ENCODE measurements around the gene PMPCB.

Gene PMPCB

DNA sequence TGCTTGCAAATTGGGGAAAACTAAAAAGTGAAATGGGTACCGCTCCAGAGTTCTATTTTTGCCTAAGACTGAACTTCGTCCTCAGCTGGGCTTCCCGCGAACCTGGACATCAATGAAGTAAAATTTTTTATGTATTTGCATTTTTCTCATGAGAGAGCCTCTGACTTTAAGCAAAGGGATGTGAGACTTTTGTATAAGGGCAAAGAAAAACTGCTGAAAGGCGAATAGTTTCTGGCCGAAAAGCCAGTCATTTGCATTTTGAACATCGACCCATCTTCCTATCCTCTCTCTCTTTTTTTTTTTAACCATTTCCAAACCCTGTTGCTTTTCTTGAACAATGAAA is 573 bp downstream of the PMPCB start:
- Histone ChIP-seq H3K4me1 (ENCODE audit: low read length) (peaks cover 24% of the 10 kb centered on the region), H3K9me3 (ENCODE audit: insufficient read depth, low read length) (no peaks in the 10 kb centered on the region), H3K27ac (ENCODE audit: low read length) (peak overlapping the region; percentile 90), H3K4me3 (ENCODE audit: low read length) (peak overlapping the region; percentile 97), H2AFZ (ENCODE audit: low read depth, low read length) (0 out of 2 replicates have a peak overlapping the region, but pooled peaks have one; percentile 64), H3K79me2 (ENCODE audit: low read length) (peaks cover 44% of the 10 kb centered on the region), H3K27me3 (ENCODE audit: low read depth, low read length) (no peaks in the 10 kb centered on the region), H3K36me3 (replicated peaks; ENCODE audit: low read depth, low read length) (peaks cover 28% of the 10 kb centered on the region), H4K20me1 (ENCODE audit: insufficient read depth, low read length) (peaks cover 8% of the 10 kb centered on the region; the same call in 1 of the 2 replicates), H3K9ac (ENCODE audit: low read length) (peak overlapping the region; percentile 90), H3K4me2 (ENCODE audit: low read length) (peak overlapping the region; percentile 98)
- TF ChIP-seq, protein P1, sequence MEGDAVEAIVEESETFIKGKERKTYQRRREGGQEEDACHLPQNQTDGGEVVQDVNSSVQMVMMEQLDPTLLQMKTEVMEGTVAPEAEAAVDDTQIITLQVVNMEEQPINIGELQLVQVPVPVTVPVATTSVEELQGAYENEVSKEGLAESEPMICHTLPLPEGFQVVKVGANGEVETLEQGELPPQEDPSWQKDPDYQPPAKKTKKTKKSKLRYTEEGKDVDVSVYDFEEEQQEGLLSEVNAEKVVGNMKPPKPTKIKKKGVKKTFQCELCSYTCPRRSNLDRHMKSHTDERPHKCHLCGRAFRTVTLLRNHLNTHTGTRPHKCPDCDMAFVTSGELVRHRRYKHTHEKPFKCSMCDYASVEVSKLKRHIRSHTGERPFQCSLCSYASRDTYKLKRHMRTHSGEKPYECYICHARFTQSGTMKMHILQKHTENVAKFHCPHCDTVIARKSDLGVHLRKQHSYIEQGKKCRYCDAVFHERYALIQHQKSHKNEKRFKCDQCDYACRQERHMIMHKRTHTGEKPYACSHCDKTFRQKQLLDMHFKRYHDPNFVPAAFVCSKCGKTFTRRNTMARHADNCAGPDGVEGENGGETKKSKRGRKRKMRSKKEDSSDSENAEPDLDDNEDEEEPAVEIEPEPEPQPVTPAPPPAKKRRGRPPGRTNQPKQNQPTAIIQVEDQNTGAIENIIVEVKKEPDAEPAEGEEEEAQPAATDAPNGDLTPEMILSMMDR (IDR thresholded peaks at IDR 0.05; ENCODE audit: low read depth, low read length), result no peak
- TF ChIP-seq EZH2phosphoT487 (IDR thresholded peaks at IDR 0.05; ENCODE audit: low read depth), result no peak

DNA sequence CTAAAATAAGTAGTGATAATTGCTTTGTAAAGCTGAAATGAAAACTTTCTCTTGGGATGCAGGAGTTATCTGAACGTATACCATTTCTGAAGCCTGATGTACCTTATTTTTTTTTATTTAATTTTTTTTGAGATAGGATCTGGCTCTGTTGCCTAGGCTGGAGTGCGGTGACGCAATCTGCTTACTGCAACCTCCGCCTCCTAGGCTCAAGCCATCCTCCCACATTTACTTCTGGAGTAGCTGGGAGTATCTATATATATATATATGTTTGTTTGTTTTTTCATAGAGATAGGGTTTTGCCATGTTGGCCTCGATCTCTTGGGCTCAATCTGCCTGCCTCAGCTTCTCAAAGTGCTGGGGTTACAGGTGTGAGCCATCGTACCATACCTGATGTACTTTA is 2.4 kb downstream of the PMPCB start:
- peaks cover 44% of the 10 kb centered on the region for H3K36me3 ChIP-seq (replicated peaks; ENCODE audit: low read depth, low read length)
- peaks cover 19% of the 10 kb centered on the region for H3K4me1 ChIP-seq (ENCODE audit: low read length)
- H3K79me2 ChIP-seq (ENCODE audit: low read length), result peaks cover 49% of the 10 kb centered on the region
- no peaks in the 10 kb centered on the region for H3K27me3 ChIP-seq (ENCODE audit: low read depth, low read length)
- peaks cover 8% of the 10 kb centered on the region; the same call in 1 of the 2 replicates for H4K20me1 ChIP-seq (ENCODE audit: insufficient read depth, low read length)
- no peaks in the 10 kb centered on the region for H3K9me3 ChIP-seq (ENCODE audit: insufficient read depth, low read length)
- no peak overlapping the region for H3K27ac ChIP-seq (ENCODE audit: low read length)
- H3K4me3 ChIP-seq (ENCODE audit: low read length), result no peak overlapping the region
- H2AFZ ChIP-seq (ENCODE audit: low read depth, low read length), result no peak overlapping the region
- no peak overlapping the region for H3K9ac ChIP-seq (ENCODE audit: low read length)
- TF ChIP-seq EZH2phosphoT487 (IDR thresholded peaks at IDR 0.05; ENCODE audit: low read depth), result no peak
- TF ChIP-seq, protein P1 (IDR thresholded peaks at IDR 0.05; ENCODE audit: low read depth, low read length), result no peak
- no peak overlapping the region for H3K4me2 ChIP-seq (ENCODE audit: low read length)

DNA sequence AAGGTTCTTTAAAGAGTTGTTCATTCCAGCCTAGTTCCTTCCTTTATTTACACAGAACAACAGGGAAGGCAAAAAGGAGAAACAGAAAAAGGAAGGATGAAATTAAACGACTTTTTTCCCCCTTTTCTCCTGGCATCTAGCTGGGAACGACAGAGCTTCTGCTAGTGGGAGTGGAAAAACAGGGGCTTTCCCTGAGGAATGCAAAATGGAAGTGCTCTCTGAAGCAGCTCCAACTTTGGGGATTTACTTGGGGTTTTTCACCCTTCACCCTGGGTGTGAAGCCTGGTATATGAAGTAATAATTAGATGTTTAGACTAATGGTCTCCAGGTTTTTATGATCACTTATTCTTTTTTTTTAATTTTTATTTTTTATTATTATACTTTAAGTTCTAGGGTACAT is 4.2 kb downstream of the PMPCB start:
- Histone ChIP-seq H4K20me1 (ENCODE audit: insufficient read depth, low read length) (peaks cover 8% of the 10 kb centered on the region; the same call in 1 of the 2 replicates), H2AFZ (ENCODE audit: low read depth, low read length) (no peak overlapping the region), H3K79me2 (ENCODE audit: low read length) (peaks cover 53% of the 10 kb centered on the region), H3K4me2 (ENCODE audit: low read length) (no peak overlapping the region), H3K27me3 (ENCODE audit: low read depth, low read length) (no peaks in the 10 kb centered on the region), H3K36me3 (replicated peaks; ENCODE audit: low read depth, low read length) (peaks cover 55% of the 10 kb centered on the region), H3K4me3 (ENCODE audit: low read length) (no peak overlapping the region), H3K4me1 (ENCODE audit: low read length) (peaks cover 19% of the 10 kb centered on the region), H3K9ac (ENCODE audit: low read length) (no peak overlapping the region), H3K27ac (ENCODE audit: low read length) (no peak overlapping the region), H3K9me3 (ENCODE audit: insufficient read depth, low read length) (no peaks in the 10 kb centered on the region)
- no peak for TF ChIP-seq EZH2phosphoT487 (IDR thresholded peaks at IDR 0.05; ENCODE audit: low read depth)

DNA sequence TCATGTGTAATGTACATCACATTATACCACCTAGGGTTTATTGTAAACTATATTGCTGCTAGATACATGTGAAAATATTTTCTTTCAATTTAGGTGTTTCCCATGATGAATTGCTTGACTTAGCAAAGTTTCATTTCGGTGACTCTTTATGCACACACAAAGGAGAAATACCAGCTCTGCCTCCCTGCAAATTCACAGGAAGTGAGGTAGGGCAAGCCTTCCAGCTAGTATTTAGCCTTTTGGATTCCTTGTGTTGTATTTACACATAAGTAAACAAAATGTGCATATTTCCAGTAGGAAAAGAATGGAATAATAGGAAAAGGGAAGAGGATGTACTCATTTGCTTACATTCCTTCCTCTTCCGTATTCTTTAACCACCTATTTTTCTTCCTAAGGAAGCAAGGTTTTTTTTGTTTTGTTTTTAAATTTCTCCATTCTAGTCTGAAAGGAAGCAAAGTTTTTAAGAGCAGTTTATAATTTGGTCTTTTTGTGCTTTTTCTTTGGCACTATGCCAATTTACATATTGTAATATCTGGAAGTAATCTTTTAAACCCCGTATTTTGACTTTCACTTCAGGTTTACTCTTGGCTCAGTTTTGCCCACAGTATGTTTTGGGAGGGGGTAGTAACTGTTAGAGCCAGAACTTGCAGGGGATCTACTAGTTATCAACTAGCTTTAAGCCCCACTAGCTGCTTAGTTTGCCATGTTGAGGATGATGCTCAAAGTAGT is 10.4 kb downstream of the PMPCB start:
- Histone ChIP-seq H3K36me3 (replicated peaks; ENCODE audit: low read depth, low read length) (peaks cover 72% of the 10 kb centered on the region), H3K4me1 (ENCODE audit: low read length) (peaks cover 14% of the 10 kb centered on the region), H3K4me3 (ENCODE audit: low read length) (peak overlapping the region; percentile 18), H3K79me2 (ENCODE audit: low read length) (peaks cover 25% of the 10 kb centered on the region), H3K4me2 (ENCODE audit: low read length) (peak overlapping the region; percentile 50), H2AFZ (ENCODE audit: low read depth, low read length) (no peak overlapping the region), H3K9ac (ENCODE audit: low read length) (no peak overlapping the region), H3K27ac (ENCODE audit: low read length) (peak overlapping the region; percentile 54), H3K9me3 (ENCODE audit: insufficient read depth, low read length) (no peaks in the 10 kb centered on the region), H3K27me3 (ENCODE audit: low read depth, low read length) (no peaks in the 10 kb centered on the region), H4K20me1 (ENCODE audit: insufficient read depth, low read length) (no peaks in the 10 kb centered on the region)
- TF ChIP-seq EZH2phosphoT487 (IDR thresholded peaks at IDR 0.05; ENCODE audit: low read depth), result no peak
- TF ChIP-seq, protein P1 (IDR thresholded peaks at IDR 0.05; ENCODE audit: low read depth, low read length), result no peak

All from OCI-LY3 (cell line).